Measurements from ENCODE around the gene TMPRSS4. TPM values are rescaled to one million over a fixed set of nuclear protein-coding genes. Genes with fewer than 3 reads are reported as not detected.

Gene TMPRSS4
- total and polyA plus RNA-seq, 9 of the 15 experiments (the other 6 are each of a cell fraction or from before 2014, with no cell fraction given), result 4.0 to 10.0 (median 5.6) TPM

DNA sequence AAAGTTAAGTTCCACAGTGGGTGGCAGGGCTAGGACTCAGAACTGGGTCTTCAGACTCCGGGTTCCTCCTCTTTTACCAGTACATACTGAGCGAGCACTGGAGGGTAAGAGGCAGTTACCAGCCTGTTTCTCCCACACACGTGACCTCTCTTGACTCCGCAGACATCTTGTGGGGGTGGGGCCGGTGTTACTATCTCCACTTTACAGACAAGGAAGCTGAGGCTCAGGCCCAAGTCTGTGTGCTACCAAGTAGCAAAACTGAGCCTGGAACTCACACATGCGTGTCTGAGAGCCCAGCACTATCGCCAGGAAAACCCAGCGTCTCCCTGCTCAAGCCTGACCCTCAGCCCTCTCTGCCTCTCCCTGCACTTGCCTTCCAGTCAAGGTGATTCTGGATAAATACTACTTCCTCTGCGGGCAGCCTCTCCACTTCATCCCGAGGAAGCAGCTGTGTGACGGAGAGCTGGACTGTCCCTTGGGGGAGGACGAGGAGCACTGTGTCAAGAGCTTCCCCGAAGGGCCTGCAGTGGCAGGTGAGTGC is 25.9 kb downstream of the TMPRSS4 start (continued):
- TF ChIP-seq GABPB2 (CRISPR knock-in tag; conservative IDR thresholded peaks at IDR 0.05) (no peak), ZBTB17 (CRISPR knock-in tag; IDR thresholded peaks at IDR 0.05) (no peak), EP300 (IDR thresholded peaks at IDR 0.05; ENCODE audit: low read length) (peak; percentile 86), EP400 (IDR thresholded peaks at IDR 0.05) (peak; percentile 55), CBX3 (IDR thresholded peaks at IDR 0.05; ENCODE audit: borderline replicate concordance in 1 of 2, low read length in 2 of 2) (no peak), TAF1 (IDR thresholded peaks at IDR 0.05; ENCODE audit: control insufficient read depth, extremely low read depth, insufficient read depth, low read length, severe bottlenecking) (no peak), ZNF175 (CRISPR knock-in tag; IDR thresholded peaks at IDR 0.05; ENCODE audit: low read depth) (no peak), OTX1 (CRISPR knock-in tag; IDR thresholded peaks at IDR 0.05) (no peak), NUFIP1 (IDR thresholded peaks at IDR 0.05; ENCODE audit: partially characterized antibody) (no peak), LEF1 (IDR thresholded peaks at IDR 0.05) (peak; percentile 91), TCF3 (CRISPR knock-in tag; IDR thresholded peaks at IDR 0.05) (peak; percentile 72), NR2F6 (CRISPR knock-in tag; IDR thresholded peaks at IDR 0.05) (no peak), ZNF76 (CRISPR knock-in tag; IDR thresholded peaks at IDR 0.05; ENCODE audit: borderline replicate concordance) (no peak), ZNF445 (CRISPR knock-in tag; IDR thresholded peaks at IDR 0.05; ENCODE audit: low read depth) (no peak), U2AF2 (optimal IDR thresholded peaks at IDR 0.05; ENCODE audit: low read depth, low read length) (no peak)
- TF ChIP-seq, protein P1, sequence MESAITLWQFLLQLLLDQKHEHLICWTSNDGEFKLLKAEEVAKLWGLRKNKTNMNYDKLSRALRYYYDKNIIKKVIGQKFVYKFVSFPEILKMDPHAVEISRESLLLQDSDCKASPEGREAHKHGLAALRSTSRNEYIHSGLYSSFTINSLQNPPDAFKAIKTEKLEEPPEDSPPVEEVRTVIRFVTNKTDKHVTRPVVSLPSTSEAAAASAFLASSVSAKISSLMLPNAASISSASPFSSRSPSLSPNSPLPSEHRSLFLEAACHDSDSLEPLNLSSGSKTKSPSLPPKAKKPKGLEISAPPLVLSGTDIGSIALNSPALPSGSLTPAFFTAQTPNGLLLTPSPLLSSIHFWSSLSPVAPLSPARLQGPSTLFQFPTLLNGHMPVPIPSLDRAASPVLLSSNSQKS (CRISPR knock-in tag; IDR thresholded peaks at IDR 0.05), result no peak
- TF ChIP-seq, protein P2, sequence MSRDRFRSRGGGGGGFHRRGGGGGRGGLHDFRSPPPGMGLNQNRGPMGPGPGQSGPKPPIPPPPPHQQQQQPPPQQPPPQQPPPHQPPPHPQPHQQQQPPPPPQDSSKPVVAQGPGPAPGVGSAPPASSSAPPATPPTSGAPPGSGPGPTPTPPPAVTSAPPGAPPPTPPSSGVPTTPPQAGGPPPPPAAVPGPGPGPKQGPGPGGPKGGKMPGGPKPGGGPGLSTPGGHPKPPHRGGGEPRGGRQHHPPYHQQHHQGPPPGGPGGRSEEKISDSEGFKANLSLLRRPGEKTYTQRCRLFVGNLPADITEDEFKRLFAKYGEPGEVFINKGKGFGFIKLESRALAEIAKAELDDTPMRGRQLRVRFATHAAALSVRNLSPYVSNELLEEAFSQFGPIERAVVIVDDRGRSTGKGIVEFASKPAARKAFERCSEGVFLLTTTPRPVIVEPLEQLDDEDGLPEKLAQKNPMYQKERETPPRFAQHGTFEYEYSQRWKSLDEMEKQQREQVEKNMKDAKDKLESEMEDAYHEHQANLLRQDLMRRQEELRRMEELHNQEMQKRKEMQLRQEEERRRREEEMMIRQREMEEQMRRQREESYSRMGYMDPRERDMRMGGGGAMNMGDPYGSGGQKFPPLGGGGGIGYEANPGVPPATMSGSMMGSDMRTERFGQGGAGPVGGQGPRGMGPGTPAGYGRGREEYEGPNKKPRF (IDR thresholded peaks at IDR 0.05; ENCODE audit: low read depth, low read length), result no peak
- TF ChIP-seq, protein P3, sequence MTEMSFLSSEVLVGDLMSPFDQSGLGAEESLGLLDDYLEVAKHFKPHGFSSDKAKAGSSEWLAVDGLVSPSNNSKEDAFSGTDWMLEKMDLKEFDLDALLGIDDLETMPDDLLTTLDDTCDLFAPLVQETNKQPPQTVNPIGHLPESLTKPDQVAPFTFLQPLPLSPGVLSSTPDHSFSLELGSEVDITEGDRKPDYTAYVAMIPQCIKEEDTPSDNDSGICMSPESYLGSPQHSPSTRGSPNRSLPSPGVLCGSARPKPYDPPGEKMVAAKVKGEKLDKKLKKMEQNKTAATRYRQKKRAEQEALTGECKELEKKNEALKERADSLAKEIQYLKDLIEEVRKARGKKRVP (CRISPR knock-in tag; IDR thresholded peaks at IDR 0.05), result no peak
- TF ChIP-seq, protein P4, sequence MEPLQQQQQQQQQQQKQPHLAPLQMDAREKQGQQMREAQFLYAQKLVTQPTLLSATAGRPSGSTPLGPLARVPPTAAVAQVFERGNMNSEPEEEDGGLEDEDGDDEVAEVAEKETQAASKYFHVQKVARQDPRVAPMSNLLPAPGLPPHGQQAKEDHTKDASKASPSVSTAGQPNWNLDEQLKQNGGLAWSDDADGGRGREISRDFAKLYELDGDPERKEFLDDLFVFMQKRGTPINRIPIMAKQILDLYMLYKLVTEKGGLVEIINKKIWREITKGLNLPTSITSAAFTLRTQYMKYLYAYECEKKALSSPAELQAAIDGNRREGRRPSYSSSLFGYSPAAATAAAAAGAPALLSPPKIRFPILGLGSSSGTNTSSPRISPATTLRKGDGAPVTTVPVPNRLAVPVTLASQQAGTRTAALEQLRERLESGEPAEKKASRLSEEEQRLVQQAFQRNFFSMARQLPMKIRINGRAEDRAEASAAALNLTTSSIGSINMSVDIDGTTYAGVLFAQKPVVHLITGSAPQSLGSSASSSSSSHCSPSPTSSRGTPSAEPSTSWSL (CRISPR knock-in tag; IDR thresholded peaks at IDR 0.05; ENCODE audit: borderline replicate concordance), result no peak
- TF ChIP-seq, protein P5, sequence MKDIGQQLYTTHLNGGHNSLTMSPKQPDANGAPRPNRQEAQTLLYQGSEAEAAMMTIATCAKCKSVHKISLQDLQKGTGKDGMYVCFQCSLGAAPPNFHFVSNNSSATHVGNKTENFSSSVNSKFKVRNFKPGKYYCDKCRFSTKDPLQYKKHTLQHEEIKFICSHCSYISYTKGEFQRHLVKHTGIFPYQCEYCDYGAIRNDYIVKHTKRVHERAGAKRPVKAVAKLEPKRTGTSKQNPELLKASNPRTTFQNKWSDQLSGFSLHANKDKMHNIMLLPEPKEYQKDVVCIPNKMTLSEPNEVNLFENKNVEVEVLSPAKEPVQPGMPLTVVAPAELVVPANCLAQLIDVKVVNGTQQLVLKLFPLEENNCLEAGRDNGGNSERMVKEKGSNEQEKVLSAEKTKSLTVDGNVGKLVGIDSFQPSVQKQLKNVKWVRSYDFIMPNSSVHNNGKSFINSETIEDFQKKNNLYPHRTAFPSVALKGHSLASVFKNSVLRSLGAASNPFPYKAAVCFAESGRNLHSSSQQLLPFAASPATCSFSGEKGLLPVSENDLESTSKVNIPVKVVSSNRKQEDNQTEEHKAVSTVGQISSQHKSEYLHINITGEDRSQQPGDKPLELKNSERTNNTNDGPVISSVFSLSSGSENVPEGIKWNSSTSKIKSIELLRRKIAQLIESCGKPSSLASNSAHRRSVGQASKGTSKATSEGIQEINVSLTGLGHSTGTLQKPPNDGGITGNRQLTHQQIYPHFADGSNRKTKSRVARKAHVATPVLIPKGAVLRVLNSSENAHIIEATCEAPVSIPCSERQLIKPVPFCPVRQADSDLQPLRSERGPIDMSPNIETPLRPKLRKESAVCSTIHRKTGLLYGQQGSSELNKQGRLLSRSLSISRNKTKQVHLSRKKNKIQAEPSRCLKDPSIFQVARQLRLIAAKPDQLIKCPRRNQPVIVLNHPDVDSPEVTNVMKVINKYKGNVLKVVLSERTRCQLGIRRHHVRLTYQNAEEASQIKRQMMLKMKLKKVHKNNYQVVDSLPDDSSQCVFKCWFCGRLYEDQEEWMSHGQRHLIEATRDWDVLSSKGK (CRISPR knock-in tag; IDR thresholded peaks at IDR 0.05), result no peak
